Heart right ventricle (tissue), 16 donors: ENCODE data around the gene MAPRE2. TPM values are rescaled to one million over a fixed set of nuclear protein-coding genes. Genes with fewer than 3 reads are reported as not detected.

Source experiments
- ATAC-seq, 8 donors: fragments of 200-7000 bp; cut with Tn5 transposase; one replicate each; pipeline ENCODE4 v1.9.1; 2020; ENCODE audit warnings: mild to moderate bottlenecking in 8 of 8, moderate library complexity in 8 of 8, moderate number of reproducible peaks in 1 of 8
- DNase-seq, 2 donors: peaks; one replicate each; pipeline ENCODE4 v3.0.0-alpha.2; 2020
- H3K27ac ChIP-seq, 10 donors: fragments of 200-600 bp; sonication (generic) in 2 of 10; one replicate each; pipeline versions ENCODE4 v1.5.0 to v1.8.0; 2020 to 2022; ENCODE audit warnings: mild to moderate bottlenecking in 3 of 10
- H3K27me3 ChIP-seq, 7 donors: fragments of 200-600 bp; one replicate each; pipeline ENCODE4 v1.8.0; 2021 to 2022; ENCODE audit warnings: mild to moderate bottlenecking in 2 of 7
- H3K36me3 ChIP-seq, 9 donors: fragments of 200-600 bp; sonication (generic) in 1 of 9; one replicate each; pipeline versions ENCODE4 v1.5.0 to v1.8.0; 2020 to 2022; ENCODE audit warnings: mild to moderate bottlenecking in 2 of 9
- H3K4me1 ChIP-seq, 9 donors: fragments of 200-600 bp; sonication (generic) in 1 of 9; one replicate each; pipeline versions ENCODE4 v1.5.0 to v1.8.0; 2020 to 2022; ENCODE audit warnings: mild to moderate bottlenecking in 4 of 9
- H3K4me3 ChIP-seq, 10 donors: fragments of 200-600 bp; sonication (generic) in 2 of 10; one replicate each; pipeline versions ENCODE4 v1.5.0 to v1.8.0; 2020 to 2022; ENCODE audit warnings: mild to moderate bottlenecking in 7 of 10, moderate library complexity in 2 of 10
- H3K9me3 ChIP-seq, 11 donors: fragments of 200-600 bp in 10 of 11; sonication (generic) in 2 of 11; one replicate each; pipeline versions ENCODE4 v1.5.0 to v1.8.0; 2013 to 2022; ENCODE audit warnings: mild to moderate bottlenecking in 2 of 11, control low read depth in 1 of 11, moderate library complexity in 1 of 11
- WGBS, 2 donors: extraction: QIAGEN DNeasy Blood & Tissue Kit; methylation state at CpG; one replicate each; pipeline ENCODE4 v1.1.7; 2013; ENCODE audit warnings: inconsistent platforms in 1 of 2; 5-methylcytosine and 5-hydroxymethylcytosine counted together
- intact Hi-C, 10 donors: fragments of 100-400 bp; cut with DNase I; formaldehyde crosslinking; loops; one replicate each; pipeline versions ENCODE4 v1.11.1 to v1.14.2; 2022
- polyA plus RNA-seq, 2 donors: library from polyadenylated mRNA; stranded (reverse); fragments of 200-250 nt; gene quantifications; one replicate each; pipeline ENCODE4 v1.2.3, GENCODE V29; 2013
- total RNA-seq, 10 donors: library from RNA; stranded (reverse); fragmentation: NEBNext Ultra II Directional in 3 of 10; extraction: Animal tissue kit (Norgen Biotek cat#: 25700) in 3 of 10; gene quantifications; one replicate each; pipeline versions ENCODE4 v1.2.1 to v1.2.4, GENCODE V29; 2021 to 2023
- TF ChIP-seq, protein P1 (sequence below), 9 donors: fragments of 200-600 bp; sonication (generic) in 2 of 9; IDR thresholded peaks; one replicate each; pipeline versions ENCODE4 v1.5.0 to v1.8.0; 2021 to 2022; ENCODE audit warnings: antibody characterized with exemption in 9 of 9, mild to moderate bottlenecking in 5 of 9, moderate library complexity in 1 of 9
- donor health status: Arrhythmogenic right ventricular cardiomyopathy.
- donor health status: ischemic (EF 13 %, LVEDD 7.1; RV severe dilation, severe dysfunction).
- donor health status: healthy with polysubstance abuse.
- donor health status: DM: no; HTN: yes; CAD: no.
- donor health status: DM: no; HTN: no; CAD: no.
- donor health status: ischemic (EF 25% LVEDD 6.9; RV normal size, moderate dysfunction).
- donor health status: ischemic (EF 25% LVEDD 5.7; RV mildly dilated, moderate dysfunction).
- donor health status: healthy.
- donor health status: DM: yes; HTN: yes; CAD: no.
- donor health status: Ischemic cardiomyopathy.
- donor health status: ischemic (EF 35%, LVEDD 5.7; RV mildly dilated, moderate dysfunction).
- donor health status: nonischemic (EF 11% LVEDD 7.7; RV severe dilation, severe dysfunction).
- donor health status: DM: yes; HTN: yes; CAD: no.
- donor health status: PGD.
- donor health status: ischemic (EF 29% LVEDD 5.4; RV normal size, mild dysfunction).
- donor health status: nonischemic (EF 23%, LVEDD 6.1; RV moderate dilation, normal function).

MAPRE2 gene
- total and polyA plus RNA-seq, 12 donors: 31.7 to 211 (median 130) TPM

DNA sequence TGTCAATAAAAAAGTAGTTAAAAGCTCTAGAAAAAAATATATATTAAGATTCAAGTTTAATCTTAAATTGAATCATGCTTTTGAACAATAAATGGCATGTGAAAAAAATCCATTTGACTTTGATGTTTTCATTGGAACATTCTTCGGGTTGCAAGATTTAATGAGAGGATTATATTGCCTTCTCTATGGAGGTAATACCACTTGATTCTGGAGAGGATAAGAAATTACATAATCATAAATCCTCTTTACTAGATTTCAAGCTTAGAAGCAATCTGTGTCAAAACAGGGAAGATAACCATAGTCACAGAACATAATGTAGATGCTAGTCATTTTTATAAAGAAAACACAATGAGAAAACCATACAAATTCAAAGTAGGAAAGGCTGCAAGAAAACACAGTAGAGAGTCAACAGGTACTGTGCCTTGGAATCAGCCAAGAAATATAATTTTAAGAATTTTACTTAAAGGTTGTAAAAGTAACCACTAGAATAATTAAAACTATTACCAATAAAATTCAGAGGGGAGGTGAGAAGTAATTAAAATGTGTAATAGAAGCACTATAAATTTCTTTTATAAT is 18.7 kb upstream of the MAPRE2 start:
- TF ChIP-seq, protein P1, sequence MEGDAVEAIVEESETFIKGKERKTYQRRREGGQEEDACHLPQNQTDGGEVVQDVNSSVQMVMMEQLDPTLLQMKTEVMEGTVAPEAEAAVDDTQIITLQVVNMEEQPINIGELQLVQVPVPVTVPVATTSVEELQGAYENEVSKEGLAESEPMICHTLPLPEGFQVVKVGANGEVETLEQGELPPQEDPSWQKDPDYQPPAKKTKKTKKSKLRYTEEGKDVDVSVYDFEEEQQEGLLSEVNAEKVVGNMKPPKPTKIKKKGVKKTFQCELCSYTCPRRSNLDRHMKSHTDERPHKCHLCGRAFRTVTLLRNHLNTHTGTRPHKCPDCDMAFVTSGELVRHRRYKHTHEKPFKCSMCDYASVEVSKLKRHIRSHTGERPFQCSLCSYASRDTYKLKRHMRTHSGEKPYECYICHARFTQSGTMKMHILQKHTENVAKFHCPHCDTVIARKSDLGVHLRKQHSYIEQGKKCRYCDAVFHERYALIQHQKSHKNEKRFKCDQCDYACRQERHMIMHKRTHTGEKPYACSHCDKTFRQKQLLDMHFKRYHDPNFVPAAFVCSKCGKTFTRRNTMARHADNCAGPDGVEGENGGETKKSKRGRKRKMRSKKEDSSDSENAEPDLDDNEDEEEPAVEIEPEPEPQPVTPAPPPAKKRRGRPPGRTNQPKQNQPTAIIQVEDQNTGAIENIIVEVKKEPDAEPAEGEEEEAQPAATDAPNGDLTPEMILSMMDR (IDR thresholded peaks at IDR 0.05): no peak

DNA sequence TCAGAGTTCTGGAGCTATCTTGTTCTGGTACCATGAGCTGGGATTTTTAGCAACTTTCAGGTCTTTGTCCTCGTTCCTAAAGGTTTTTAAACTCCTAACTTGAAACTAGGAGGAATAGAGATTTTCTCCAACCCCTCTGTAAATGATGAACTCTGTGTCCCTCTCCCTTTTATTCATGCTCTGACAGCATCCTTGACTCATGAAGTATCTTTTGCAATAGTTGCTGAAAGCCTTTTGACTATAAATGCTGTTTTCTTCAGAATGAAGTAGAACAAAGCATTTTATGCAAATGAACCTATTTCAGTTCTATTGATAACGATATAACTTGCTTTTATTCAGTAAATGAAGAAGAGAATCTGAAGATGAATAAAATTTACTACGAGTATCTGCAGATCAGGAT is 17.0 kb upstream of the MAPRE2 start:
- DNase-seq: no peak
- TF ChIP-seq, protein P1 (IDR thresholded peaks at IDR 0.05): no peak
- no peak for ATAC-seq
- Histone ChIP-seq H3K36me3 (no peaks in the 10 kb centered on the region), H3K4me1 (peaks cover 0 to 38% (median 26%) of the 10 kb centered on the region in 9 donors), H3K9me3 (no peaks in the 10 kb centered on the region), H3K27ac (peak overlapping the region in 1 of 10 donors; percentile 19), H3K4me3 (no peak overlapping the region), H3K27me3 (no peaks in the 10 kb centered on the region)
- 77 to 86% methylated on average over 3 of the region's 3 CpGs for WGBS, 2 donors
- intact Hi-C loops: loop anchor here in 2 of 10 donors (10.0 kb wide), 2 partner anchors 211 to 321 kb away; partner anchors contain the start of gene ZNF24 (in 1 of the 2)

More for the DNA sequence above, 18.7 kb upstream of the MAPRE2 start:
- H3K4me3 ChIP-seq: no peak overlapping the region
- H3K27me3 ChIP-seq: no peaks in the 10 kb centered on the region
- peaks cover 0 to 33% (median 20%) of the 10 kb centered on the region in 9 donors for H3K4me1 ChIP-seq
- no peak for ATAC-seq
- 94 to 96% methylated on average over 1 of the region's 1 CpG for WGBS, 2 donors
- no peak for DNase-seq
- intact Hi-C loops: loop anchor here in 2 of 10 donors (10.0 kb wide), 2 partner anchors 212 to 322 kb away; partner anchors contain the start of gene ZNF24 (in 1 of the 2)
- H3K9me3 ChIP-seq: no peaks in the 10 kb centered on the region
- no peaks in the 10 kb centered on the region for H3K36me3 ChIP-seq
- H3K27ac ChIP-seq: no peak overlapping the region

DNA sequence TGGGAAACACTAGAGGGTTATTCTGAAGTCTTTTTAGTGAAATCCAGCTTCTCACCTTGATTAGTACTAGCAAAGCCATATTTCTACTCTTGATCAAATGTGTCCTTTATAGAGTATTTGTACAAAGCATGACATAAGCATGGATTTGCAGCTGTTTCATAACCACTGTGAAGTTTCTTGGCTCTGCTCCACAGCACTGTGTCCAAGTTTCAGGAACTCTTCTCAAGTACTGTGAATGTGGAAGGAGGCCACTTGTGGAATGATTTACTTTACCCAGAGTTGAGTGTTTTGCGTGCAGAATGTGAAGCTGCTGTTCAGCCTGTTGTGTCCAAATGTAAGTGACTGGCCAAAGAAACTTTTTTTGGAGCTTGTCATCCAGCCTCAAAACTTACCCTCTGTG is 16.2 kb upstream of the MAPRE2 start:
- peak in 1 of 2 donors; percentile 89 for DNase-seq
- peak overlapping the region in 5 of 10 donors; percentile 10 to 53 (median 31) for H3K27ac ChIP-seq
- intact Hi-C loops: loop anchor here in 6 of 10 donors (5.0 to 10.0 kb wide), 4 partner anchors 112 to 320 kb away; partner anchors contain the start of gene ZNF24 (in 1 of the 6)

DNA sequence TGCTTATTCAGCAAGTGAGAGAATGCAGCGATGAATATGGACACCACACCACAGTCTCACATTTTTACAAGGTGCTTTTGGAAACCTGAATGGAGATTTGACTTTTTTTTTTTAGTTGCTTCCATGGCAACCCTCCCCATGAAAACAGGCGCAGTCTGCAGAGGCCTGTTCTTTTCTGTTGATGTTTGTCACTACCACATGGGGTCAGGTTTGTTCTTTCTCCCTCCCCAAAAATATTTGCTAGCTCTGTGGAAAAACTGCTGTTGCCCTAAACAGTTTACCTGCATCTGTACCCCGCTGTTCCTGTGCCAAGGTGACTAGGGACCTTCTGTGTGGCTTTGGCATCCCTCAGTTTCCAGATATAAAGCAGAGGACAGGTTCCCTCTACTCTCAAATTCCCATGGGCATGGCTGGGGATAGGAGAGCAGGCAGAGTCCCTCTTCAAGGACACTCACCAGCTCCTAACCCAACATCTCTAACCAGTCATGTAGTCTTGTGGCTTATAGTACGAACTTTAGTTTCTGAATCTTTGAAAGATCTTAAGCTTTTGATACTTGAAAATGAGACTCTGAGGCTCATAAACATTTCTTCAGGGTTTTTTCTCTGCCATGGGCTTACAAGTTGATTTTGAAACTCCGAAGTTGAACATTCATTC is 14.7 kb upstream of the MAPRE2 start:
- H3K27ac ChIP-seq: no peak overlapping the region
- DNase-seq (no peak), ATAC-seq (peak in 3 of 8 donors; percentile 9 to 49 (median 30))
- TF ChIP-seq, protein P1 (IDR thresholded peaks at IDR 0.05): peak in 7 of 9 donors; percentile 14 to 50 (median 34)
- H3K4me1 ChIP-seq: peaks cover 8 to 49% (median 35%) of the 10 kb centered on the region in 9 donors
- no peaks in the 10 kb centered on the region for H3K27me3 ChIP-seq
- no peaks in the 10 kb centered on the region for H3K36me3 ChIP-seq
- 89 to 91% methylated on average over 5 of the region's 5 CpGs for WGBS, 2 donors
- H3K9me3 ChIP-seq: no peaks in the 10 kb centered on the region
- intact Hi-C loops: loop anchor here in 6 of 10 donors (5.0 to 10.0 kb wide), 4 partner anchors 111 to 318 kb away; partner anchors contain the start of gene ZNF24 (in 1 of the 6)
- no peak overlapping the region for H3K4me3 ChIP-seq

More for the DNA sequence above, 16.2 kb upstream of the MAPRE2 start:
- H3K27me3 ChIP-seq: no peaks in the 10 kb centered on the region
- no peaks in the 10 kb centered on the region for H3K9me3 ChIP-seq
- no peaks in the 10 kb centered on the region for H3K36me3 ChIP-seq
- TF ChIP-seq, protein P1 (IDR thresholded peaks at IDR 0.05): no peak
- WGBS, 2 donors: 12 to 18% methylated on average over 1 of the region's 1 CpG
- no peak overlapping the region for H3K4me3 ChIP-seq
- ATAC-seq: peak; percentile 85 to 91 (median 89)
- H3K4me1 ChIP-seq: peaks cover 1 to 41% (median 30%) of the 10 kb centered on the region in 9 donors
